Prostate gland (tissue), 2 donors: ENCODE results near the gene DCLK2.

ENCODE experiments used
- POLR2A ChIP-seq: fragments of 450-650 bp; IDR thresholded peaks from one replicate; pipeline ENCODE4 v1.6.1; 2016; ENCODE audit warnings: antibody characterized with exemption, mild to moderate bottlenecking
- POLR2AphosphoS5 ChIP-seq: sonication (generic); formaldehyde crosslinking; IDR thresholded peaks from one replicate; pipeline ENCODE4 v1.6.1; 2017; ENCODE audit warnings: antibody characterized with exemption
- TF ChIP-seq, protein P1 (sequence below), 4 experiments: fragments of 200-600 bp in 2 of 4; fragments of 450-650 bp in 2 of 4; sonication (generic) in 2 of 4; IDR thresholded peaks; 1 replicate in 3 of 4; 2 replicates in 1 of 4; pipeline ENCODE4 v1.5.1; 2016 to 2019; ENCODE audit warnings: antibody characterized with exemption in 4 of 4, mild to moderate bottlenecking in 2 of 4, moderate library complexity in 2 of 4

DNA sequence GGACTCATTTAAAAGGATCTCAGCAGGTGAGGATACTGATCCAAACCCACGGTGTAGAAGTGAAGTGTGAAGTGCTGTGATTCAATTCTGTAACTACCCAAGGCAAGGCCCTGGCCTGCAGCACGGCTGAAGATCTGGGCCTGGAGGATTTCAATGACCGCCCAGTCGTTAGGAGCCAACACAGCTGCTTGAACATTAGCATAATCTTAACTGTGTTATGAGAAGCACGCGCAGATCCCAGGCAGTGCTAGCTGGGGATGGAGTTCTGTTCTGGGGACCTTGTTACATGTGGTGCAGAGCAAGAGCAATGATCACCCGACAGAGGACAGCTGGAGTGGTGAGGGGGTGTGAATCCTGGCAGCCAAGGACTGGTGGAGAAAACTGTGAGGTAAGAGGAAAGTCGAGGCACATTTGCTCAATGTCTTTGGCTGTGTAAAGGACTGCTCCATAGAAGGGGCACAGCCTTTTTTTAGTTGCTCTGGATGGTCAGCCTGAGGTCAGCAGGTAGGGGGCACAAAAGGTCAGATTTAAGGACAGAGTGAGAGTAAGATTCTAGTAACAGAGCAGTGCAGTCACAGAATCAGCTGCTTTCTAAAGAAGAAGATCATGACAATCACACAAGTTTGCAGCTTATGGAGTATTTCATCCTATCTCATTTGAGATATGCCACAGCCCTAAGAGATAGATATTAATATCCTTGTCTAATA, 181.8 kb downstream of the DCLK2 start:
- TF ChIP-seq, protein P1, sequence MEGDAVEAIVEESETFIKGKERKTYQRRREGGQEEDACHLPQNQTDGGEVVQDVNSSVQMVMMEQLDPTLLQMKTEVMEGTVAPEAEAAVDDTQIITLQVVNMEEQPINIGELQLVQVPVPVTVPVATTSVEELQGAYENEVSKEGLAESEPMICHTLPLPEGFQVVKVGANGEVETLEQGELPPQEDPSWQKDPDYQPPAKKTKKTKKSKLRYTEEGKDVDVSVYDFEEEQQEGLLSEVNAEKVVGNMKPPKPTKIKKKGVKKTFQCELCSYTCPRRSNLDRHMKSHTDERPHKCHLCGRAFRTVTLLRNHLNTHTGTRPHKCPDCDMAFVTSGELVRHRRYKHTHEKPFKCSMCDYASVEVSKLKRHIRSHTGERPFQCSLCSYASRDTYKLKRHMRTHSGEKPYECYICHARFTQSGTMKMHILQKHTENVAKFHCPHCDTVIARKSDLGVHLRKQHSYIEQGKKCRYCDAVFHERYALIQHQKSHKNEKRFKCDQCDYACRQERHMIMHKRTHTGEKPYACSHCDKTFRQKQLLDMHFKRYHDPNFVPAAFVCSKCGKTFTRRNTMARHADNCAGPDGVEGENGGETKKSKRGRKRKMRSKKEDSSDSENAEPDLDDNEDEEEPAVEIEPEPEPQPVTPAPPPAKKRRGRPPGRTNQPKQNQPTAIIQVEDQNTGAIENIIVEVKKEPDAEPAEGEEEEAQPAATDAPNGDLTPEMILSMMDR (IDR thresholded peaks at IDR 0.05) = no peak
- TF ChIP-seq POLR2A = no peak
- TF ChIP-seq POLR2AphosphoS5 = no peak
